ENCODE measurements around the gene ITPKB.
"Not testable (repeated sequence)": the region's sequence is repeated elsewhere in the genome, so short reads cannot be mapped to it uniquely, and the experiment has no call there.

ITPKB gene

DNA sequence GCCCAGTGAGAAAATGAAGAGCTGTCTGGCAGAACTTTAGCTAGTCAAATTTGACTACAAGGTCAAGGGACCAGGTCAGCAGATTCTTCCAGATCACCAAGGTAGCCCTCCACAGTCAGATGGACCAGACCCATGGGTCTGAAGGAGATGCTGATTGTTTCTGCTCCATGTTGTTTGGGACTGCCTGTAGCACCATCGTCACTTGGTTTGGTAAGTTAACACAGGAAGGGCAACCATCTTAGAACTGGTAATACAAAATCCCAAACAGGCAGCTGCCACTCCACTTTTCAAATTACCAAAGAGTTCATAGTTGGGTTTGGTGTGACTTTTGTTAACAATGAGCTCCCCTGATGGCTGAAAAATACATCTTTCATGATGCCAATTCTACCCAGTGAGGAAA, 9.0 kb downstream of the ITPKB start:
- no peak for DNase-seq

DNA sequence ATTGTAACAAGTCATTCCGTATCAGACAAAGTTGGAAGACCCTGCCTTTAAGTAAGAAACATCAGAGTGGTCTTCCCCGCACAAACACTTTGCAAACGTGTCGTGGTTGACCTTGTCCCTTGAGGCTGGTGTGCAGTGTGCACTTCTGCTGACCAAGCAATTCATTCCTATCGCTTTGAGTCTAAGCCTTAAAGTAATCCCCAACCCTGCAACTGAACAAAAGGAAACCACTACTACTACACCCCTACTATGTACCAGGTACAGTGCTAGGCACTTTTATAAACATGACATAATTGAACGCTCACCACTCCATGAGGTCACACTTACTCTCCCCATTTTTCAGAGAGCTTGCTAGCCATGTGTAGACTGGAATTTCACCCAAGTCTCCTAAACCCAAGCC, 10.6 kb downstream of the ITPKB start:
- DNase-seq: no peak

DNA sequence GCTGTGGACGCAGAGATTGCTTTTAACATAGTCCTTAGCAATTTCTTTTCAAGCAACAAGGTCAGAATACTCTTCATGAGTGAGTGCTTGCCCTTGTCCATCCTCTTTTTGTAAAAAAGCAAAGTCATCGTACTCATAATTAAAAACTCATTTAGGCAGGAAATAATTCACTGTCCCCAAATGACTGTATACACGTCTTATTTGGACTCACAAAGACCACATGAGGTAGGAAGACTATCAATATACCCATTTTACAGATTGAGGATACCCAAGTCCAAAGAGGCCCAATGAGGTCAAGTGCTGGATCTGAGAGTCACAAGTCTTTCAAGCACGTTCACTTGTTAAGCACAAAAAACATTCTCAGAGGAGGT, 13.2 kb downstream of the ITPKB start:
- no peak for DNase-seq

DNA sequence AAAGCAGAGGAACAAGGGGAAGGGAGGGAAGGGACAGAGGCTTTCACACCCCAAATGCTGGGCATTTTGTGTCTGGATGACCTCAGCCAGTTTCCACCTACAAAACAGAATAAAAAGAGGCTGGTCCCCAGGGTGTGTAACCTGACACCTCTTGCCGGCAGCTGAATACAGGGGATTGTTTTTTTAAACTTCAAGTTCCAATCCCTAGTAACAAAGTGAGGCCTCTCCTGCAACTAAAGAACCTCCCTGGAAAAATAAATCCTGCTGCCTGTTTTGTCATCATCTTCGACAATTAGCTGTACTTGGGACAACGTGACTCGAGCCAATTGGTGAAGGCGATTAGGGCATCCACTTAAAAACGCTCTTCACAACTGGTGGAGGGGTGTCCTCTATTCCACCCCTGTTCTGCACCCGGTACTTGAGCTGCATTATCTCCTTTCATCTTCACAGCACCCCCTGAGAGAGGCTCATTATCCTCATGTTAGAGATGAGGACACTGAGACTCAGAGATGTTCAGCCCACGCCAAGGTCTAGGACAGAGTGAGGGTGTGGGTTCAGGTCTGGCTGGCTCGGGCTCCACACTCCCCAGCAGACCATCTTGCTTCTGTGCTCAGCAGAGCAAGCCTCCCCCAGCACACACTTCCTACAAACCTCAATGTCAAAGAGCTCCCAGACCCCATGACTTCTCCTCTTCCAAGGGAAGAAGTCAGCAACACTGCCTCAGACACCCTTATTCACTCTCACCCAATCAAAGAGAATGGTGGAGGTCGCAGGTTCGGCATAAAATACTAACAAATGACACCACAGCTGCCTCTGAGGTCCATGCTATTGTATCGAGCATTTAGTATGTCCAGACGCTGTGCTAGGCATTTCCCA, 15.2 kb downstream of the ITPKB start:
- no peak for DNase-seq

DNA sequence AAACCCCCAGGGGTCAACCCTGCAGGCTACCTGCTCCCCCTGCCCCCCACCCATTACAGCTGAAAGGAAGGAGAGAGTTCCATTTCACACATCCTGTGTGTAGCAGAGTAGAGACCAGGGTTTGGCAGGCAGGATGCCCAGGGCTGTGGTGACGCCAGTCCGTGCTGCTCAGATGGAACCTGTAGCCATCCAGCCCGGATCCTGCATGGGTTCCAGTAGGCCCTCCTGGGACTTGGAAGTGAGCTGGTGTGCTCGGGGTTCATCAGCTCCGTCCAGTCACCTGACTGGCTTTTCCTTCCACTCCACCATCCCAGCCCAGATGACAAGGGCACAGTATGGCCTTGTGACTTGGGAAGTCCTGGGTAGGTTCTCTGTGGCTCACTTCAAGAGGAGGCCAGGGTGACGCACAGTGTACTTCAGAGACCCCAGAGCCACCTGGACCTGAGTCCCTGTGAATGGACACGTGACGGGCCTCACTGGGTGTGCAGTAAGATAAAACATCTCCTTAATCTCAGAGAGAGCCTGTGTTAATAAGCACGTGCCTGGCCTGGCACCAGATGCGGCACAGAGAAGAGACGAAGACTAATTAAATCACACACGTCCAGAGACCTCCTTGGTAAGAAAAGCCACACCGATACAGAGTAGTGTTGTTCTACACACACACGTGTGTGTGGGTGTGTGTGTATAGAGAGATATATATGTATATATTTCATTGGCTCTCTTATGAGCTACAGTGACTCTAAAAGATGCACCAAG, 16.0 kb downstream of the ITPKB start:
- no peak for DNase-seq

DNA sequence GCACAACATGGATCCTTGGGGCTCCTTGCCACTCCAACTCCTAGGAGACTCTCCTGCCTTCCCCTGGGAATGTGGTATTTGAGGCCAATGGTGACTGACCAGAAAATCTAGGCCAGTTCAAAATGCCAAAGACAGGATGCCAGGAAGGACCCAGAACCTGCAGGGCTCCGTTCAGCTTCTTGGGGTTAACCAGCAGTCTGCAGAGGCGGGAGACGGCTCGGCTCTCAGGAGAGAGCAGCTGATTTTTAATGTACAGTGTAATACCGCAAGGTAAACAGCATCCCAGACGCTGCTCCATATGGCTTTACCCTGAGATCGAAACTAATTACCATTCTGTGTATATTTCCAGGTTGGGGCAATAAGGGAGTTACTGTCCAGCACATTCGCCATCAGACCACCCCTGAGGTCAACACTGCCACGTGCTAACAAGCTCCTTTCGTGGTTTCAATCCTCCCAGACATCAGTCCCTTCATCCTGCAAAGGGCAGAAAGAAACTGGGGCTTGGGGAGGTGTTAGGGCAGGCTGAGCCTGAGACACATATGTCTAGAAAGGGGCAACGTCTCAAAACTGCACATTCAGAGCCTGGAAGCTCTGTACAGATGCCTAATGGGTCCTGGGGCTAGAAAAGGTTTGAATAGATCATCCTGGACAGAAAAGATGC, 16.7 kb downstream of the ITPKB start:
- no peak for DNase-seq

DNA sequence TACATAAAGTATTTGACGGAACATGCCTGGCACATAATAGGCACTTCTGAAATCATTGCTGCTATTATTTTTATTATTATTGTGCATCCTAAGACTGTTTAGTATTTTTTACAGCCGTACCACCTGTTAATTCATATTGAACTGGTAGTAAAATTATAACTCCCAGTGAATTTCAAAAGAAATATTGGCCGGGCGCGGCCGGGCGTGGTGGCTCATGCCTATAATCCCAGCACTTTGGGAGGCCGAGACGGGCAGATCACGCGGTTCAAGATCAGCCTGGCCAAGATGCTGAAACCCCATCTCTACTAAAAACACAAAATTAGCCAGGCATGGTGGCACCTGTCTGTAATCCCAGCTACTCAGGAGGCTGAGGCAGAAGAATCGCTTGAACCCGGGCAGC, 18.5 kb downstream of the ITPKB start:
- not testable (repeated sequence) for DNase-seq

DNA sequence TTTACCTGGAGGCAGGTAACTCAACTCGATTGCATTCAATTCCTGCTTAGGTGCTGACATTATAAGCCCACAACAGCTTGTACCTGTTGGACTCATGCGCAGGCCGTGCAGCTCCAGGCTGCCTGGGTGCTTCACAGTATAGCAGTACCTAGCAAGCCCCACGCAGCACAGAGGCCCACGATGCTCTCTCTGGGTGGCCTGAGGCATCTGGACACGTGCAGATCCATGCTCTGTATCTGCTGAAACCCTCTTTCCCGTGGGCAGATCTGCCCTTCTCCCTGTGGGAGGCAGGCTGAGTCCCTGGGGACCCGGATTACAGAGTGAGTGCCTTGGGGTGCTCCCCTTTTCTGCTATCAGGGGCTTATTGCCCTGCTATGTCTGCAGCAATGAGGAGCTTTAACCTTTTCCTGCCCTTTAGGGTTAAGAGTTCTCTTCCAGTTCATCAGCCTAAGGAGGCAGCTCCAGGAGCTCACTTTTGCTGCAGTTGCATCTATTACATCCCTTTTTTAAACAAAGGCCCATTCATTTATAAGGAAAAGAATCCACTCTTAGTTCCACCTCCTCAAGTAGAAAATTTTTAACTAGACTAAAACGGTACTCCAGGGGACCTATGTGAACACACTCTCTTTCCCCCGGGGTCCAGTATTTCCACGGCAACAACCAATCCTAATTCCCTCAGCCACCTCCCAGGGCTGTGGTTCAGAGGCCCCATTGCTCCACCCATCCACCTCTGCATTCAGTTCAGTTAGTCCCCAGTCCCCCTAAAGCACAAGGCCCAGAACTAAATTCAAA, 19.3 kb downstream of the ITPKB start:
- no peak for DNase-seq

DNA sequence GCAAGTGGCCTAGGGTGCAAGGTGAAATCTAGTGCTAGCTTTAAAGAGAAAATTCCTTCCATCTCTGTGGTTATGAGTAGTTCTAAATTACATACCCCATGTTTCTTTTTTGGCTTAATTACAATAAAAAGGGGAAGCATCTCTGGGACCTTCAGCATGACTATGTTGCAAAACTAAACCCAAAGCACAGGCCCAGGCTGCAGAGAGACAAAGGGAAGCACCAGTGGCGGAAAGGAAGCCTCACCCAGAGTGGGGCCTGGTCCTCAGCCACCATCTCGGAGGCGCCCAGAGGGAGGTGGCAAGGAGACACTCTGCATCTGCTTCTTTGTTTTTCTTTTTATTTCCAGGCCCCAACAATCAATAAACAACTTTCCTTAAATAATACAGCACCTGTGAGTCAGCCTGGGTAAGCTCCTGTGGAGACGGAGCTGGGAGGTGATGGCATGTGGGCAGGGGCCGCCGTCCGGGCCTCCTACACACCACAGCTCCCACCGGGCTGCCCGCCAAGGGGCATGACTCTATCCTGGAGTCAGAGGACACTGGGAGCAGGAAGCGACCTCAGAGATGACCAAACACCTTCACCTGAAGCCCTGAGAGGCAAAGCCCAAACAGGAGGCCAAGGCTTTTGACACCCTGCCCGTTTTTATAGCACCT, 21.7 kb downstream of the ITPKB start:
- DNase-seq: peak; percentile 75

DNA sequence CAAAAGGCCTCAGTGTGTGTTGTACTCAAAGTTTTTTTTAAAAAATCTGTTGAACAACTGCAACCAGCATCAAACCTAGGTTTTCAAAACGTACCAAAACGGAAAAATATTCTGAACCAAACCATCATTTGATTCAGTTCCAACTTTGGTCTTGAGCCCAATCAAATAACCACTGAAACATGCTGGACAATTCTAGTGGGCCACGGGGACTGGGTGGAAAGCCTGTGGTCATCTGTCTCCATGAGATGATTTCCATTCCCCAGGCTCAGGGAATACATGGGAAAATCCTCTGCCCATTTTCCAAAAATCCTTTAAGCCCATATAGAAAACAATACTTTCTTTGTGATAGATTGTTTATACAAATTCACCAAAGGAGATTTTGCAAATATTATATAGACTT, 22.5 kb downstream of the ITPKB start:
- DNase-seq: no peak

DNA sequence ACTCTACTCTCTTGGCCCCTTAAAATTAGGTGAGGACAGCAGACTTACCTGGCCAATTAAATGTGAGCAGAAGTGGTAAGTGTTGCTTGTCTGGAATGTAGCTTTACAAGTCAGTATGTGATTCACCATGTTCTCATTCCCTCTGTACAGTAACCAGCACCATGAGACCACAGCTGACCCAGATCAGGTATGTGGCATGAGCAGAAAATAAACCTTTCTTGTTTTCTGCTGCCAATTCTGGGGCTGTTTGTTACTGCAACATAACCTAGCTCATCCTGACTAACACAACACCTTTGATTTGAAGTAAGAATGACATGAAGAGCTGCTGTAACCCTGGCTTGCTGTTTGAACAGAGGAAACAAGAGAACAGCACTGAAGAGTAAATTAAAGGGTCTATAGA, 24.9 kb downstream of the ITPKB start:
- no peak for DNase-seq

DNA sequence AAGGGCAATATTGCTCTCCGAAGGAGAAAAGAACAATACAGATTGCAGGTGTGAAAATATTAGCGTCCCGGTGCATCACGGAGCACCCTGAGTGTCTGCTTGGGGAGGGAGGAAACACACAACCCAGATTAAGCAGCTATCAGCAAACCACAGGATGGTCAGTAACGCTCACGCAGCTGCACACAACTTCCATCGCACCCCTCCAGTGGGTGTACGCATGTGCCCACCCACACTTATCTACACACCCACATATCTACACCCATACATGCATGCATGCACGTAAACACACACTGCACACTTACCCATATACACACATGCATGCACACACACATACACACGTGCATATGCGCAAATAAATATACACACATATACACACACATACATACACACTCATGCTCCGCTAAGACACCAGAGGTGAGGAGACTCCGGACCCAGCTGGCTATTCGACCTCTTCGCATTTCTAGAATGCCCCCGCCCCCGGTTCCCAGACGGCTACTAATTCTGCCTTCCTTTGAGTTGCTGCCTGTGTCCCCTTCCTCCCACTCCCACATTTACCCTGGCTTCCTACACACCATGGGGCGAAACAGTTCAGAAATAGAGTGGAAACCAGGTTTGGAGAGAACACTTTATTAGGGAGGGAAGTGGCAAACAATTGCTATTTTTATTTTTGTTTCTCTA, 26.2 kb downstream of the ITPKB start:
- peak; percentile 84 for DNase-seq

DNA sequence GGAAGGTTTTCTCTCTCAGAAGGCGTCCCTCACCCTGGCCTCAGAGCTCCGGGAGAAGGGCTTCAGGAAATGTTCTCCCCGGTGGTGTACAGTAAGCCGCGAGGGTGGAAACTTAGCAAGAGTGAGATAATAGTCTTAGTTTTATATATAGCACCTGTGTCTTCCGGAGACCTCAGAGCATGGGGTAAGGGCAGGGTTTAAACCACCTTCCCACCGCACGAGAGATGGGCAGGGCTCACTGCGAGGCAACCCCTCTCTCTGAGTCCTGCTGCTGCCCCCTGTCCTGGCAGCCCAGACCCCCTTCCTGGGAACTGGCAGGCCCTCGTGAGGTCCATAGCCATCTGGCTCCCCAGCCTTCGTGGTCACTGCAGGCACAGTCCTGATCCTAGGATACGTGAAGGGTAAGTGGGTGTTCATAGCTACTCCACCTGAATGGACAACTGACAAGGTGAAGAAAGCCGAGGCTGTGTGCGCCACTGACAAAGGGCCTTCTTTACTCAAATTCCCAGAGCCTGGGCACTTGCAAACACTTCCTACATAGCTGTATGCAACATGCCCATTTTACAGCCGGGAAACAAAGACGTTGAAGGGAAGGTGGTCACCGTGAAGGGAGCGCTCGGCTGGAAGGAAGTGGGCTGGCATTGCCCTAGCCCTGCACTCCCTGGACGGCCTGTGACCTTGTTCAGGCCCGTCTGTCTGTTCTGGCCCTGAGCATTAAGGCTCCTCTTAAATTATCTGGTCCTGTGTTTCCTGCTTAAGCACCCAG, 26.9 kb downstream of the ITPKB start:
- peak; percentile 39 for DNase-seq

DNA sequence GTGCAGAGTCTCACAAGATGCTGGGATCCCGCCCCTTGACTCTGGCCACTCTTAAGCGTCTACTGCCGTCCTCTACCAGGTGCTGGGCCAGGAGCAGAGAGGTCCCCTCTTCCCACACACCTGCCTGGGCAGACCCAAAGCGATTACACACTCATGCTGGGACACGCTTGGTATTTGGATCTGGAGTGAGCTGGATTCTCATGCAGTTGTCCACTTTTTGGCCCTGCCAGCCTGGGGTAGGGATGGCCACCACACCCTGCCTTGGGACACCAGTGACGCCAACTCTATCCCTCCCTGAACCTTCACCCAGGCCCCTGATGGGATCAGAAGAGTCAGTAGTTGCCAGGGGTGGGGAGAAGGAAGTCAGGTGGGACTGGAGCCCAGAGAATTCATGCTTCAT, 28.6 kb downstream of the ITPKB start:
- no peak for DNase-seq

DNA sequence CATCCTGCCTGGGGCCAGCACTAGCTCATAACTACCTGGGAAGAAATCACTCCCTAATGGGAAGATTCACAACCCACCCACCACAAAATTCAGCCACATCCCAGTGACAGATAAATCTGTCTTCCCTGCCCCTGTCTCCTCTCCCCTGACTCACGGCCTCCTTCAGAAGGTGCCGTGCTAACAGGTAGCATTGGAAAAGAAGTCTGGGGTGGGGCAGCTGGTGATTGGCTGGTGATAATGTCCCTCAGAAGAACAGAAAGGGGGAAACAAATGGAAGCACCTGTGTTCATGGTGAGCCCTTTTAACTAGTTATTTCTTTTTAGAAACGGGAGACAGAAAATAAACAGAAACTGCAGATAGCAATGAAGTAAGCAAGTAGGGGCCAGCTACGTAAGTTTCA, 29.1 kb downstream of the ITPKB start:
- no peak for DNase-seq

DNA sequence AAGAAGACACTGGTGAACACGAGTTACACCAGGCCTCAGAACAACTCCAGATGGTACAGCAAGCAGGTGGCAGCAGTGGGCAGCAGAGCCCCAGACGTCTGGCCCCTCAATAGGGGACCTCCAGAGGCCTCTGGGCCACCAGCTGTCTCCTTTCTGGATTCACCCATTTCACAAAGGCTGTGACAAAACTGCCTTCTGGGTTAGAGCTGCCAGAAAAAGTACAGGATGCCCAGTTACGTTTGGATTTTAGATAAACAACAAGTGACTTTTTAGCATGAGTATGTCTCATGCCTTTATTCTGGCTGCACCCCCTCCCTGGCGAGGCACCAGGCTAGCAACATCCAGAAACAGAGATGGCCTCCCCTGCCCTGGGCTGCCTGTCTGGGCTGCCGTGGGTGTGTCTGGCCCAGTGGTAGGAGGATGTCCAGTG, 30.1 kb downstream of the ITPKB start:
- DNase-seq: no peak

DNA sequence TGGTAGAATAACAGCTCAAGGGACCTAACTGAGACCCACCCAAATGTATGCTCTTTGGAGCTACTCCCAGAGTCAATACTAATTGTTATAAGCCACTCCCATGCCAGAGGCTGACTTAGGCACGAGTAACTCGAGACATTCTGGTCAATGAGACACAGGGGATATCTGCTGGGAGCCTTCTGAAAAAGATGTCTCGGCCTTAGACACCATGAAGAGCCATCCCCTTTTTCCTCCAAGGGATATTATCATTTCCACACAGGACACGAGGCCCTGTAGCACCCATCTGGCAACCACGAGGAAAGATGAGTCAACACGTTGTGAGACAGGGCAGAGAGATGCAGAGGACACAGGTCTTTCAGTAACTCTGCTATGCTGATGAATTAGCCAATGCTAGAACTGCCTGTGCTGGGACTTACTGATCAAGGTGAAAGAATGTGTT, 30.7 kb downstream of the ITPKB start:
- peak; percentile 65 for DNase-seq

DNA sequence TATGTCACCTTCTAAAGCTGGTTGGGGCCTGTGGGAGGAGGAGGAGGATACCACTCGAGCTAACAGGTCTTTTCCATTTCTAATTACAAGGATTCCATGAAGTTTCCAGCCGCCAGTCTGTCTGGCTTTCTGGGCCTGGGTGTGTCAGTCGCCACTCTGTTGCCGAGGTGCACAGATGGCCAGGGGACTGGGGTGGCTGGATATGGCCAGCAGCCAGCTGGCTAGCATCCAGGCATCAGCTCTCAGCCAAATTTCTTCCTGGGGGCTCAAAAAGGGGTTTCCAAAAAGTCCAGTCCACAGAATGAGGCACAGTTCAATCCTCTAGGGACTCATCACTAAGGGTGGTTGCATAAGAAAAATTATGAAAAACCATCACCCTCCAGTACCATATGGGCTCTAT, 32.4 kb downstream of the ITPKB start:
- DNase-seq: no peak

DNA sequence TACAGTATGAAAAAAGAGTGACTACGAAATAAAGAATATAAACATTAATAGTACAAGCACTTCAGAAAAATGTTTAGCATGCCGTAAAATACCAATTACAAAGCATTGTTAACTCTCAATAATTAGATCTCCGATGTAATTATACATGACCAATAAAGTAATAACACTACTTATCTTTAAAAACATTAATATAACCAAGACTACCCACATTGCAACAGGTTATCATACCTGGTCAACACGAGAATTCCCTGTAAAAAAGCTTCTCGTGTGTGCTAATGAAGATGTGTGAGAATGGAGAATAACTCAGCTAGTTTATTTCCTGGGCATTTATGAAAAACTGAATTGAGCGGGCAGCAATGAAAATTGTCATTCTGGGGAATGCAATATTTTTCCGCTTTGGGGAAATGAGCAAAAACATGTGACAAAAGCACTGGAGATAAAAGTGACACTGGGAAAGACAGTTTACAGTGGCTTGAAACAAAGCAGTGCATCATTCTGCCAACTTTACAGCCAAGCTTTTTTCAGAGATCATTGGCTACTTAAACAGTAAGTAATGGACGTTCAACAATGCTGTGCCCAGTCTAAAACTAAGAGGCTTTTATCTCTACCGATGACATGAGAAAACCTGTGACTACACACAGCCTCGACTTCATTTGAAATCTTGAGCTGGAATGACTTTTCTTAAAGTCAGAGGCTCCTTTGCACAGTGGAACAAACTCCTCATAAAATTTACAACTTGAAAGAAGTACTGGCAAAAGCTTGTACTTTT, 34.7 kb downstream of the ITPKB start:
- no peak for DNase-seq

Measured in hematopoietic multipotent progenitor cell treated with erythropoietin and hydrocortisone succinate and interleukin-3 and kit ligand, for 6 days (in vitro differentiated cells).